GM19351 (cell line): ENCODE results near the gene C2orf81.
A peak's percentile ranks its signal among the peaks of the same experiment; 100 is the strongest.
"Not testable (repeated sequence)": the region's sequence is repeated elsewhere in the genome, so short reads cannot be mapped to it uniquely, and the experiment has no call there.

Source experiments
- ATAC-seq: cut with Tn5 transposase; IDR thresholded peaks from one replicate; pipeline ENCODE4 v1.9.1; 2021; ENCODE audit warnings: mild to moderate bottlenecking, moderate library complexity; ENCODE audit not compliant: unreplicated experiment

The C2orf81 gene

DNA sequence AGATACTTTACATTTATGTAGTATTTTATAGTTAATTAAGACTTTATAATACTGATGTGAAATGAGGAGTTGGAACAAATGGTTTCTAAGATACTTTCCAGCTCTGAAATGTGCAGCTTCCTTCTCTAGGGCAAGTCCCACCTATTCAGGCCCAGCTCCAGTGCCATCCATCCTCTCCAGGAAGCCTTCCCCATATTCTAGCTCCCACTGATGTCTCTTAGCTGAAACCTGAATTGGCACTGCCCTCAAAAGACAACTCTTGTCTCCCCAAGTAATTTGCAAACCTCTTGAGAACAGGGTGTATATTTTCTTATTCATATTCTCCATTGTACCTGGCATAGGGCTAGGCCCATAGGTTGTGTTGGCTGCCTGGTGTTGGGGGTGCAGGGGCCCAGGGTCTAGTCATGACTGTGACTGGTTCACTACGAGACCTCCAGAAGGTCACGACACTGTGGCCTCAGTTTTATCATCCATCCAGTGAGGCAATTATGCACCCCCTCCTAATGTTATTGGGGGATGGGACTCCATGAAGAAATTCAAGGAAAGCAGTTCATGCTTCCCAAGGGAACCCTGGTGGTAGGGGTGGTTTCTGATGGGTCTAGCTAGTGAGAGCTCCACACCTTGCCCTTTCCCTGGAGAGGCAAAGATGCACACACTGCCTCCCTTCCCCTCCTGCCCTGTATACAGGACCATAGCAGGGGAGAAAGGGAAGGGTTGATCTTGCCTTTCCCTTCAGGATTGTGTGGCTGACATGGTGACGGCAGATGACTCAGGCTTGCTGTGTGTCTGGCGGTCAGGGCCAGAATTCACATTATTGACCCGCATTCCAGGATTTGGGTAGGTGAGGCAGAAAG is 2.9 kb upstream of the C2orf81 start:
- ATAC-seq: no peak

DNA sequence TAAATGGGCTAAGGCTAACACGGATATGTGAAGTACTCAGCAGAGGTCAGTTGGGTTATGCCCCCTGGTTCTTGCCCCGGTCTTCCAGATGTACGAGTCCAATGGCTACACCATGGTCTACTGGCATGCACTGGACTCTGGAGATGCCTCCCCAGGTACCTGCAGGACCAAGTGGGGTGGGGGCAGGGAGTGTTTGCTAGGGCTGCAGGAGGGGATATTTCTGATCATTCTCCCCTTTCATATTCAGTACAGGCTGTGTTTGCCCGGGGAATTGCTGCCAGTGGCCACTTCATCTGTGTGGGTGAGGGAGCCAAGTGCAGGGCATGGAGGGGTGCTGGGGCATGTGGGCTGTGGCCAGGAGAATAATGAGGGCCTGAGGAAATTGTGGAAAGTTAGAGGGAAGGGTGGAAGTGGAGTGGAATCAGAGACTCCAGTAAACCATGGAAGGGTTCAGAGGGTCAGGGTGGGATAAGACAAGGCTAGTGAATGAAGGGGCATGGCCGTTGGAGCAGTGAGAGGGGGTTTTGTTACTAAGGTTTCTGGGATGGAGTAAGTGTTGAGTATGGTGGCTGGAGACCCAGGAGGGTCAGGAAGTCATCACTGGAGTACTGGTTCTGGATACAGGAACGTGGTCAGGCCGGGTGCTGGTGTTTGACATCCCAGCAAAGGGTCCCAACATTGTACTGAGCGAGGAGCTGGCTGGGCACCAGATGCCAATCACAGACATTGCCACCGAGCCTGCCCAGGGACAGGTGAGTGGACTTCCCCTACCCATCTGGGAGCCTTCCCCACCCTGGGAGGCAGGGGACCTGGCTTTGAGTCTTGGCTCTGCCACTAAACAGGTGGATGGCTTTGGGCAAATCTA is 2.0 kb upstream of the C2orf81 start:
- no peak for ATAC-seq

GRCh38 chr2:74420443-74421103 is 846 bp downstream of the C2orf81 start:
- ATAC-seq: not testable (repeated sequence)

- no peak for ATAC-seq
These were observed 1.4 kb downstream of the C2orf81 start for GRCh38 chr2:74420006-74420405.

DNA sequence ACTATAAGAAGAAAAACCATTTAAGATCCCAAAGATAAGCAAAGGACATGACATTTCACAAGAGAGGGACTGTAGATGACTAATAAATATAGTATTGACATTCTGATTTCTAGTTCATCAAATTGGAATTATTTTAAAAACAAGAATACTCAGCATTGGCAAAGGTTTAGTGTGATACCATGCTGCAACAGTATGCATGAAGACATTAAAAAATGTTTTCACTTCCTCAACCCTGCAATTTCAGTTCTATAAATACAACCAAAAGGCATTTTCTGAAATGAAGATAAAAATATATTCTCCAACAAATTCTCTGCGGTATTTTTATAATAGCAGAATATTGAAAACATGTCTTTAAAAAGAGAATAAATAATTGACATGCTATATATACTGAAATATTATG is 2.1 kb downstream of the C2orf81 start:
- ATAC-seq: no peak

- ATAC-seq: no peak
These were observed 3.1 kb downstream of the C2orf81 start for GRCh38 chr2:74418312-74418711.

GRCh38 chr2:74417763-74418162 is 3.7 kb downstream of the C2orf81 start:
- no peak for ATAC-seq

GRCh38 chr2:74417197-74417596 is 4.2 kb downstream of the C2orf81 start:
- no peak for ATAC-seq

- ATAC-seq: no peak
These were observed 4.6 kb downstream of the C2orf81 start for GRCh38 chr2:74416778-74417177.

GRCh38 chr2:74415762-74416395 is 5.5 kb downstream of the C2orf81 start:
- no peak for ATAC-seq

DNA sequence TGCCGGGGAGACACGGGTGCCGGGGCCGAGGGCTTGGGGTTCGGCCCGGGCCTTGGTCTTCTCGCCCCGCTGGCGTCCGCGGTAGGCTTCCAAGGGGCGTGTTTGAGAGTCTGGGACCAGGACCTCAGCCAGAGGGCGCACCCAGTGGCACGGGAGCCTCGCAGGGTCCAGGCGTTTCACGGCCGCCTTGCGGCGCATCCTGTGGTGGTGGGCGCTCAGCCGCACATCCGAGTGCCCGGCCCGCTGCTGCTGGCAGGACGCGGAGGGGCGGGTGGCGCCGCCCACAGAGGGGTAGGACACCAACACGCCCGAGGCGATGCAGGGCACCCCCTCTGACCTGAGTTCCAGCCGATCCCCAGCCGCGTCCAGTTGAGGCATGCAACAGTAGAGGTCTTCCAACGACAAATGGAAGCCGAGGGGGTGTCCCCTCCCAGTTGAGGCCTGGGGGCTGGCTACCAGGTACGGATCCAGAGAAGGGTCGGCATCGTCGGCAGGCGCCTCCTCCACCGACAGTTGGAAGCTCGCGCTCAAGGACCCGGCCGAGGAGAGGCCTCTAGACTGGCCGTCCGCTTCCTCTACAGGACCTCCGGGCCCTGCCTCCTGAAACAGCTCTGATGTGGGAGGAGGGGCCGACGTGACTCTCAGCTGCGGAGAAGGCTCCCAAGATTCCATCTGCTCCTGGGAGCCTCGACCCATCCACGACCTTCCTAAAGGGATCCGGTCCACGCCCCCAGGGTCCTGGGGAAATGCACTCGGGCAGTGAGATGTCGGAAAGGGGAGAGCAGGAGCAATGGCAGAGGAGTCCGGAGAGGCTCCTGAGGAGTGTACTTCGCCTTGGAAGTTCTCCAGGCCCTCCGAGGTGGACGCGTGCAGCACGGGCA is 6.3 kb downstream of the C2orf81 start:
- ATAC-seq: no peak

DNA sequence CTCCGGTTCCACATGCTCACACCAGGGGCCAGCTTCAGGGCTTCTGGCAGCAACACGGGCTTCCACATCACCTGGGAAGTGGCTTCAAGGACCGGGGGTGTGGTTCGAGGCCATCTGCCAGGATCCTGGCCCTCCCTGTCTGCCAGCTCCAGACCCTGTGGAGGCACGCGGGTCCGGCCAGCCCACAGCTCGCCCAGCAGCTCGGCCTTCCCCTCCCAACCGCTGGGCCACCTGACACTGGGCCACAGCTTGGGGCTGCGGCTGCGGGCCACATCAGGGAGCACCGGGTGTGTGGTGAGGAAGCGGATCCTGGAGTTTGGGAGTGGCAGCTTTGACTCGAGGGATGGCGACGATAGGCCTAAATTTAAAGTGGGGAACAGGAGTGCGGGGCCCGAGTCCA is 7.0 kb downstream of the C2orf81 start:
- no peak for ATAC-seq

DNA sequence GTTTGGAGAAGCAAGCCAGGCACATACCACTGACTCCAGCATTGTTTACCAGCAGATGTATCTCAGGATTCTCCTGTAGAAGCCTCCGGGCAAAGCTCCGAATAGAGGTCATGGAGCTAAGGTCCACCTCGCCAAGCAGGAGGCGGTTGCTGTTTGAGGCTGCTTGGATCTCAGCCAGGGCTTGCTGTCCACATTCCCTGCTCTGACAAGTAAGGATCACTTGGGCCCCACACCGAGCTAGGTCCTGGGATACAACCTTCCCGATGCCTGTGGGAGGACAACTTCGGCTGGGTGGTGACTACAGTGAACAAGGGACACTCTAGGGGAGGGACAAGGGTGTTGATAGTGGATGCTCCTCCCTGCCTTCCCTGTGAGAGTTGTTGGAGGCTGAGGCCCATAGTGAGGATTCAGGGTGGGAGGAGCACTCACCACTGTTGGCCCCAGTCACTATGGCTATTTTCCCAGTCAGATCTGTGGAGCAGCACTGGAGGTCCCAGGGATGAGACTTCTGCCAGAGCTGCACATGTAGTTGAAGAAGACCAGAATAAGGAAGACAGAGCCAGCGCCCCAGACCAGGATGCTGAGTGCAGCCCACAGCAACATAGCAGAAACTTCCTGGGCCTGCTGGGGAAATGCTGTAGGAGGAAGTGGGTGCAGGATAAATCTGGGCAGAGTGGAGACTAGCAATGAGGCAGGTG is 8.3 kb downstream of the C2orf81 start:
- ATAC-seq: no peak

DNA sequence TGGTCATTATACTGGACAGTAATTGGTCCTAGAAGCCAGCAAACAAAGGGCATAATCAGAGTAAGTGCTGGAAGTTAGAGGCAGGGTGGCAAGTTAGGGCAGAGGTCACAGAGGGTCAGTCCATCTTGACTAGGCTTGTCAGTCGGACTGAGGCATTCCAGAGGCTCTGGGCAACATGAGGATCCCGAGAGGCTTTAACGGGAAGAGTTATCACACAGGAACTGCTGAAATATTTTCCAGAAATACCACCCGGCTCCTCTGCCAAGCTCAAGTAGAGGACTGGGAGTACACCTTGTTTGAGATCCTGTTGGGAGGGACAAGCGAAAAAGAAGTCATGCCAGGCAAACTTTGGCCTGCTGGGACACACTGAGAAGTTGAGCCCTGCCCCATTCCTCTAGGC is 13.7 kb downstream of the C2orf81 start:
- ATAC-seq: no peak

DNA sequence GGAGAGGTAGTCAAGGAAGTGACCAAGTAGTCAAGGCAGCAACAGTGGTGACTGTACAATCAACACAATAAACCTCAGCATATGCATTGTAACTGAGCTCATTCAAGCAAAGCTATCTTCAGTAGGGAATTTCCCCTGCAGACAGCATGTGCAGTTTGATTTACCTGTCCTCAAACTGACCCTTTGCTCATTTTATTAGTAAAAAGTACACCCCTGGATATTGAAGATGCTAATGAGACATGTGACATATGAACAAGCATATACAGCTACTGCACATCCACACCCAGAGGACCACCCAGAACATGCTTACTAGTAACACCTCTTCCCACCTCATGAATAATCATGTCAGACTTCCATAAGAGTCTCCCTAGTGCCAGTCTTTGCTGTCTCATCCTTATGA is 15.4 kb downstream of the C2orf81 start:
- peak; percentile 72 for ATAC-seq

GRCh38 chr2:74401891-74402290 is 19.5 kb downstream of the C2orf81 start:
- ATAC-seq: no peak

DNA sequence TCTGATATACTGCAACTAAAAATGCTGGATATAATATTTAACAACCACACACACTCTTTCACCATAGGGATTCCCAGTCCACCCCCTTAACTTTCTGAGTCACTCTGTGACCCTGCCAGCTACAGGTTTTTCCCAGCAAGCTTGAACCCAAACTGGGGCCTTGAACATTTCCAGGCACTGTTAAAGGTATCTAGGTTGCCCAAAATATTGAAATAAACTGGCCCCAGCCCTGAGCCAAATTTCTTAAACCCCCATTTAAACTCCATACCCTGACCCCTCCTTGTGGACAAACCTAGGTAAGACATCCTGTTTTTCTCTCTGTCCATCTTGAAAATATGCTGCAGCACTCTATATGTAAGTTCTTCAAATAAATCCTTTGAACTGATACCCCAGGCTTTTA is 21.6 kb downstream of the C2orf81 start:
- ATAC-seq: peak; percentile 64

- no peak for ATAC-seq
These were observed 25.3 kb downstream of the C2orf81 start for GRCh38 chr2:74396149-74396548.

DNA sequence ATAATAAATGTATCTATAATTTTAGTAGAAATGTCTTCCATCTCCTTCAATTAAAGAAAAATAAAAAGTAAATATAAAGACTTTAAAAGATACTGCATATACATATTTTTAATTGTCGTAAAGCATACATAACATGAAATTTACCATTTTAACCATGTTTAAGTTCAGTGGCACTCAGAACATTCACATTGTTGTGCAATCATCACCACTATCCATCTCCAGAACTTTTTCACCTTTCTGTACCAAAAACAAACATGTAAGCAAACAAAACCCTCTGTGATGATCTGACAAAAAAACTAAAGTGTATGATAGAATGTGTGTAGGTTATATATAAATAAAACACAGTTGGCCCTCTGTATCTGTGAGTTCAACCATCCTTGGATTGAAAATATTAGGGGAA is 27.9 kb downstream of the C2orf81 start:
- ATAC-seq: no peak

DNA sequence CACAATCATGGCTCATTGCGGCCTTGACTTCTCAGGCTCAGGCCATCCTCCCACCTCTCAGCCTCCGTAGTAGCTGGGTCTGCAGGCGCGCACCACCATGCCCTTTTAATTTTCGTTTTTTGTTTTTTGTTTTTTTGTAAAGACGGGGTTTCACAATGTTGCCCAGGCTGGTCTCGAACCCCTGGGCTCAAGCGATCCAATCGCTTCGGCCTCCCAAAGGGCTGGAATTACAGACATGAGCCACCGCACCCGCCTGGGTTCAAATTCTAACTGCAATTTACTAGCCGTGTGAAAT is 29.0 kb downstream of the C2orf81 start:
- ATAC-seq: no peak
